RPMI7951 (cell line): ENCODE data around the gene KLHL8. TPM values are rescaled to one million over a fixed set of nuclear protein-coding genes. Genes with fewer than 3 reads are reported as not detected.

Experiments
- DNase-seq: peaks from one replicate; pipeline ENCODE4 v3.0.0-alpha.2; 2012; ENCODE audit warnings: low read depth
- total RNA-seq: library from RNA; depleted of rRNA; stranded (reverse); fragments of >200 nt; shearing (Covaris generic); gene quantifications from 2 replicates; pipeline ENCODE4 v1.2.3, GENCODE V29; 2014; rRNA removed

KLHL8 gene
- total RNA-seq, 1 experiment from 2014 or later, result 6.2 TPM

- DNase-seq, result no peak
These were observed 98.9 kb downstream of the KLHL8 start for GRCh38 chr4:87121341-87122065.

- DNase-seq, result no peak
These were observed 99.8 kb downstream of the KLHL8 start for GRCh38 chr4:87120411-87121162.

GRCh38 chr4:87120010-87120409, 100.4 kb downstream of the KLHL8 start:
- DNase-seq, result no peak

GRCh38 chr4:87118826-87119225, 101.6 kb downstream of the KLHL8 start:
- peak; percentile 80 for DNase-seq

GRCh38 chr4:87118421-87118820, 102.0 kb downstream of the KLHL8 start:
- no peak for DNase-seq

GRCh38 chr4:87117732-87118075, 102.7 kb downstream of the KLHL8 start:
- no peak for DNase-seq

GRCh38 chr4:87117051-87117731, 103.2 kb downstream of the KLHL8 start:
- DNase-seq, result no peak

GRCh38 chr4:87116231-87116630, 104.2 kb downstream of the KLHL8 start:
- DNase-seq, result no peak

- DNase-seq, result no peak
These were observed 106.0 kb downstream of the KLHL8 start for GRCh38 chr4:87114245-87115062.

- DNase-seq, result no peak
These were observed 108.4 kb downstream of the KLHL8 start for GRCh38 chr4:87112063-87112462.

Other genes starting within 250 kb of the KLHL8 start
- 0.49 TPM in 1 of 2 replicates, not detected in the other for gene HSD17B13, start 102.3 kb upstream of the KLHL8 start, total RNA-seq
- gene HSD17B11, start 170.6 kb upstream of the KLHL8 start, total RNA-seq, result 96.4 and 120 TPM in 2 replicates
- gene NUDT9, start 202.0 kb upstream of the KLHL8 start, total RNA-seq, result 6.2 and 10.3 TPM in 2 replicates